Subcutaneous adipose tissue (tissue), 4 donors: ENCODE measurements around the gene SFXN5. TPM values are rescaled to one million over a fixed set of nuclear protein-coding genes. Genes with fewer than 3 reads are reported as not detected.

ENCODE experiments used
- CTCF ChIP-seq: fragments of 450-650 bp; IDR thresholded peaks from one replicate; pipeline ENCODE4 v1.5.1; 2016; ENCODE audit warnings: low read depth, mild to moderate bottlenecking, control low read depth, antibody characterized with exemption, moderate library complexity
- total RNA-seq, 4 donors: library from RNA; depleted of rRNA; stranded (reverse); fragments of >200 nt; gene quantifications; one replicate each; pipeline ENCODE4 v1.1.0, GENCODE V29; 2016

SFXN5 gene
- total RNA-seq, 4 donors from 2014 or later = 5.1 to 8.9 (median 7.6) TPM

GRCh38 chr2:72915320-72915906 is 156.1 kb downstream of the SFXN5 start:
- no peak for TF ChIP-seq CTCF

- no peak for TF ChIP-seq CTCF
Measured at GRCh38 chr2:72914589-72915319, 156.8 kb downstream of the SFXN5 start.

GRCh38 chr2:72914206-72914559 is 157.3 kb downstream of the SFXN5 start:
- TF ChIP-seq CTCF = no peak

GRCh38 chr2:72913486-72914205 is 157.9 kb downstream of the SFXN5 start:
- TF ChIP-seq CTCF = no peak

GRCh38 chr2:72911256-72911655 is 160.3 kb downstream of the SFXN5 start:
- TF ChIP-seq CTCF = no peak

- TF ChIP-seq CTCF = no peak
Measured at GRCh38 chr2:72908741-72909140, 162.8 kb downstream of the SFXN5 start.

GRCh38 chr2:72901426-72901825 is 170.1 kb downstream of the SFXN5 start:
- no peak for TF ChIP-seq CTCF
